ENCODE results near the gene MGP.
A peak's percentile ranks its signal among the peaks of the same experiment; 100 is the strongest.

The MGP gene

DNA sequence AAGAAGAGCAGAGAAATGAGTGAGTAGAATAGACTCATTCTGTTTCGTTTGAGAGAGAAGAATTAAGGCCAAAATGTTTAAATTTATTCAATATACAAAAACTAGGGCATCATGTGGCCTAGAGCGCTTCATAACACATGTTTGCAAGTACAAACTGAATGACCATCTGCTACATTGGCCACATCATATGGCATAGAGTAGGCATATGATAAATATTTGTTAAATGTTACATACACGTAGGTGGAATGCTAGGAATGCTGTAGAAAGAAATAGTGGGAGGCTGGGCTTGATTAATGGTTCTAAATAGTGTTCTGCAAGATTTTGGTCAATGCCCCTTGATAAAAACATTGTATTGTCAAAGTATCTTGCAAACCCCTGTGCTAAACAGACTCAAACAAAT is 10.8 kb downstream of the MGP start:
- no peak overlapping the region for H3K4me3 ChIP-seq (ENCODE audit: low read depth, low read length)
- TF ChIP-seq, protein P1, sequence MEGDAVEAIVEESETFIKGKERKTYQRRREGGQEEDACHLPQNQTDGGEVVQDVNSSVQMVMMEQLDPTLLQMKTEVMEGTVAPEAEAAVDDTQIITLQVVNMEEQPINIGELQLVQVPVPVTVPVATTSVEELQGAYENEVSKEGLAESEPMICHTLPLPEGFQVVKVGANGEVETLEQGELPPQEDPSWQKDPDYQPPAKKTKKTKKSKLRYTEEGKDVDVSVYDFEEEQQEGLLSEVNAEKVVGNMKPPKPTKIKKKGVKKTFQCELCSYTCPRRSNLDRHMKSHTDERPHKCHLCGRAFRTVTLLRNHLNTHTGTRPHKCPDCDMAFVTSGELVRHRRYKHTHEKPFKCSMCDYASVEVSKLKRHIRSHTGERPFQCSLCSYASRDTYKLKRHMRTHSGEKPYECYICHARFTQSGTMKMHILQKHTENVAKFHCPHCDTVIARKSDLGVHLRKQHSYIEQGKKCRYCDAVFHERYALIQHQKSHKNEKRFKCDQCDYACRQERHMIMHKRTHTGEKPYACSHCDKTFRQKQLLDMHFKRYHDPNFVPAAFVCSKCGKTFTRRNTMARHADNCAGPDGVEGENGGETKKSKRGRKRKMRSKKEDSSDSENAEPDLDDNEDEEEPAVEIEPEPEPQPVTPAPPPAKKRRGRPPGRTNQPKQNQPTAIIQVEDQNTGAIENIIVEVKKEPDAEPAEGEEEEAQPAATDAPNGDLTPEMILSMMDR (IDR thresholded peaks at IDR 0.05; ENCODE audit: low read depth, low read length), result no peak
- in situ Hi-C loops (cut with HindIII; ENCODE audit: low sequenced_read_pairs), result no loop called here
- DNase-seq (ENCODE audit: low read depth, low spot score), result no peak

DNA sequence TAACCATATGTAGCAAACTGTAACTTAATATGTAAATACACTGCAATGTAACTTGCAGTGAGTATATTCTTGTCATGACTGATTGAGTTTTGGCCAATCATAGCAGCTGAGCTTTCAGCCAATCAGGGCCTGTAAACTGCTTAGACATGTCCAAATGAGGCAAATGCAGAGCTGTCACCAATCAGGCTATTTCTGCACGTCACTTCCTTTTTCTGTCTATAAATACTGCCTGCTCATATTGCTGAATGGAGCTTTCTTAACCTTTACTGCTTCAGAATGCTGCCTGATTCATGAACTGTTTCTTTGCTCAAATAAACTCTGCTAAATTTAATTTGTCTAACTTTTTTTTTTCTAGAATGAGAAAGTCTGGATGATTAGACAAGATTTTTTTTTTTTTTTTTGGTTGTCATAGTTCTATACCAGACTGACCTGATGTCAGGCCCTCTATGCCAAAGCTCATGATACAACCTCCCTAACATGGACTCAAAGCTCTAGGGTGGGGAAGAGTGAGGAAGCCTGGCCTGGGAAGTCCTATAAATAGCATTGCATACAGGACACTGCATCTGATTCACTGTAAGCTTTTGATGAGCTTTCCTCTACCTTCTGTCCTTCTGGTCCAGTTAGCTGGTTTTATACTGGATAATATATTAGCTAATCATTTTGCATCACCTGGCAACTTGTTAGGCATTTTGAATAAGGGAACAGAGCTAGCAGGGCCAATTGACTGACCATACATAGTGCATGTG is 12.0 kb downstream of the MGP start:
- no peak for DNase-seq (ENCODE audit: low read depth, low spot score)
- TF ChIP-seq, protein P1 (IDR thresholded peaks at IDR 0.05; ENCODE audit: low read depth, low read length), result no peak
- in situ Hi-C loops (cut with HindIII; ENCODE audit: low sequenced_read_pairs), result no loop called here
- no peak overlapping the region for H3K4me3 ChIP-seq (ENCODE audit: low read depth, low read length)

DNA sequence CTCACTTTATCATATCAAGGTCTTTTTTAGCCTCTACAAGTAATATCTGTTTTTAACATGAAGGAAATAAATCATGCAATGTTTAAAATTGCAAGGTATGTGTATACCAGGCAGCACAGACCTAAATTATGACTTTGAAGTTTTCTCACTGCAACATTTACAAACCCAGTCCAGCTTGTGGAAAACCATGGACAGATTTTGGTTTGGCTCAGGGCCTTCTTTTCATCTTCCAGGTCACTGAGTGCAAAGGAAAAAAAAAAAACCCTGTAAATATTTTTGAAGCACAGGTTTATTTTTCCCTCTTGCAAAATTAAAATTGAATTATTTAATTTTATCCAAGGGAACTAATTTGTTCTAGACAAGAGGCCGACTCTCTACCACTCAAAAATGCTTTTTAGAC is 13.8 kb downstream of the MGP start:
- TF ChIP-seq, protein P1 (IDR thresholded peaks at IDR 0.05; ENCODE audit: low read depth, low read length), result no peak
- DNase-seq (ENCODE audit: low read depth, low spot score), result no peak
- in situ Hi-C loops (cut with HindIII; ENCODE audit: low sequenced_read_pairs), result no loop called here
- H3K4me3 ChIP-seq (ENCODE audit: low read depth, low read length), result no peak overlapping the region

DNA sequence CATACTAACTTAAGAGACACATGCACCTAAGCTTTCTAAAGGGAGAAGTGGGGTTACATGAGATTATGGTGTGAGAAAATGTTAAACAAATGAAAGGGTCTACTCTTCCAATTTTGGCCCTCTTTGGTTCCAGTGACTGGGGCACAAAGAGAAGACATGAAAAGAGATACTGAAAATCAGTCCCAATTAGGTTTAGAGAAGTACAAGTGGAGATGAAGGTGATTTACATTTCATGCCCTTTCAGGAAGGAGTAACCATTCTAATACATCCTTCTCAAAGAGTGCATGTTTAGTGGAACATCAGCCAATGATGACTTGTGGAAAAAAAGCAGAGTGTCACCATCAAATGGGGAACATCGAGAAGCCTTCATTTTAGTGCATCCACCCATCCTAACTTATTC is 14.4 kb downstream of the MGP start:
- H3K4me3 ChIP-seq (ENCODE audit: low read depth, low read length), result no peak overlapping the region
- no peak for DNase-seq (ENCODE audit: low read depth, low spot score)
- TF ChIP-seq, protein P1 (IDR thresholded peaks at IDR 0.05; ENCODE audit: low read depth, low read length), result no peak
- in situ Hi-C loops (cut with HindIII; ENCODE audit: low sequenced_read_pairs), result no loop called here

DNA sequence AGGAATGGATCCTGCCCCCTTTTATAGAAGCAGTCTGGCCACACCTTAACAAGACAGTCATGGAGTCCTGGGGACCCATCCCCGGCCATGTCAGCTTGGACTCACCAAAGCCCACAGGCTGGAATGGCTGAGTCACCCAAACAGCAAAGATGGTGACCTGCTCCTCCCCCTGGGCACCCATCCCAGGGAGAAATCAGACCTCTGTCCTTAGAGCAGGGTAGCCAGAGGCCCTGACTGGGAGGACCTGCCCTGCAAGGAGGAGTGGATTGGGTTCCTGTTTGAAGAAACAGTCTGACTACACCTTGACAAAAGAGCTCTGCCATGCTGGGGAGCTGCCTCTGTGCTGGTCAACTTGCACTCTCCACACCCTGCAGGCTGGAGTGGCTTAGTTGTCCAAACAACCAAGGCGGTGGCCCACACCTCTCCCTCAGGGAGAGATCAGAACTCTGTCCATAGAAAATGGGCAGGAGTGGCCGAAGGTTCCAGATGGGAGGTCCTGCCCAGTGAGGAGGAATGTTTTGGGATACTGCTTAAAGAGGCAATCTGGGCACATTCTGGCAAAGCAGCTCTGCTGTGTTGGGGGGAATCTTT is 16.6 kb downstream of the MGP start:
- peak; percentile 8 for DNase-seq (ENCODE audit: low read depth, low spot score)
- TF ChIP-seq, protein P1 (IDR thresholded peaks at IDR 0.05; ENCODE audit: low read depth, low read length), result no peak
- in situ Hi-C loops (cut with HindIII; ENCODE audit: low sequenced_read_pairs), result no loop called here
- no peak overlapping the region for H3K4me3 ChIP-seq (ENCODE audit: low read depth, low read length)

DNA sequence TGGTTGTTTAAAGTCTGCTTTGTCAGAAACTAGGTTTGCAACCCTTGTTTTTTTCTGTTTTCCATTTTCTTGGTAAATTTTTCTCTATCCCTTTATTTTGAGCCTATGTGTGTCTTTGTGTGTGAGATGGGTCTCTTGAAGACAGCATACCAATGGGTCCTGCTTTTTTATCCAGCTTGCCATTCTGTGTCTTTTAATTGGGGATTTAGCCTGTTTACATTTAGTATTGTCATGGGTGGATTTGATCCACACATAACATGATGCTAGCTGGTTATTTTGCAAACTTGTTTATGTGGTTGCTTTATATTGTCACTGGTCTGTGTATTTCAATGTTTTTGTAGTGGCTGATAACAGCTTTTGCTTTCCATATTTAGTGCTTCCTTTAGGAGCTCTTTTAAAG is 25.2 kb downstream of the MGP start:
- no peak overlapping the region for H3K4me3 ChIP-seq (ENCODE audit: low read depth, low read length)
- DNase-seq (ENCODE audit: low read depth, low spot score), result no peak
- in situ Hi-C loops (cut with HindIII; ENCODE audit: low sequenced_read_pairs), result no loop called here
- TF ChIP-seq, protein P1 (IDR thresholded peaks at IDR 0.05; ENCODE audit: low read depth, low read length), result no peak

Data from astrocyte of the spinal cord (primary cell).